HG03135 (cell line): ENCODE results near the gene OR4S1.
"Not testable (repeated sequence)": the region's sequence is repeated elsewhere in the genome, so short reads cannot be mapped to it uniquely, and the experiment has no call there.

Source experiments
- ATAC-seq: cut with Tn5 transposase; IDR thresholded peaks from one replicate; pipeline ENCODE4 v1.9.1; 2021; ENCODE audit warnings: mild to moderate bottlenecking, moderate library complexity; ENCODE audit not compliant: unreplicated experiment

OR4S1 gene

GRCh38 chr11:48305923-48306322 lies at the start of gene OR4S1:
TSS of gene OR4S1 (plus strand) at chr11:48306223. CDS start at chr11:48306223, 0 bp downstream.
- no peak for ATAC-seq

GRCh38 chr11:48261600-48261999 lies 44.4 kb upstream of the OR4S1 start:
- no peak for ATAC-seq

DNA sequence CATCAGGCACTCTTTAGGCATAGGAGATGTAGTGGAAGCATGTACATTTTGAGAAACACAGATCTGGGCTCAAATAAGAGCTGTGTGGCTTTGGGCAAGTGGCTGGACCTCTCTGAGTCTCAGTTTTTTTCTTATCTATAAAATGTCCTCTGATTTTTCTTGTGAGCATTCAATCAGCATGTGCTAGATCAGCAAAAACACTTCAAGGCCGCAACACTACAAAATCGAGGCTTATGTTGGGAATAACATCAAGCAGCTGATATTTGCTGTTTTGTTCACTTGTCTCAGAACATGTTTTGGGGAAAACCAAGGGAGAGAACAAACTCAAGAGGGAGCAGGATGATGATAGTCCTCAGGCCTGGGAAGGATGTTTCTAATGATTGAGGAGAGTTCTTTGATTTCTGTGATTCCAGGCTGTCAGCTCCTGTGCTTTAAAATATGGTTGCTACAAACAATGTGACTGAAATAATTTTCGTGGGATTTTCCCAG lies 42.6 kb upstream of the OR4S1 start, which contains the start of gene OR4X1:
TSS of gene OR4X1 (plus strand) at position 439 of the 489 bp plus-strand sequence. CDS start at position 439, 0 bp downstream.
- ATAC-seq, result no peak

- ATAC-seq, result no peak
Observed at GRCh38 chr11:48270621-48271020, 35.4 kb upstream of the OR4S1 start.

- ATAC-seq, result no peak
Observed at GRCh38 chr11:48272606-48273005, 33.4 kb upstream of the OR4S1 start.

DNA sequence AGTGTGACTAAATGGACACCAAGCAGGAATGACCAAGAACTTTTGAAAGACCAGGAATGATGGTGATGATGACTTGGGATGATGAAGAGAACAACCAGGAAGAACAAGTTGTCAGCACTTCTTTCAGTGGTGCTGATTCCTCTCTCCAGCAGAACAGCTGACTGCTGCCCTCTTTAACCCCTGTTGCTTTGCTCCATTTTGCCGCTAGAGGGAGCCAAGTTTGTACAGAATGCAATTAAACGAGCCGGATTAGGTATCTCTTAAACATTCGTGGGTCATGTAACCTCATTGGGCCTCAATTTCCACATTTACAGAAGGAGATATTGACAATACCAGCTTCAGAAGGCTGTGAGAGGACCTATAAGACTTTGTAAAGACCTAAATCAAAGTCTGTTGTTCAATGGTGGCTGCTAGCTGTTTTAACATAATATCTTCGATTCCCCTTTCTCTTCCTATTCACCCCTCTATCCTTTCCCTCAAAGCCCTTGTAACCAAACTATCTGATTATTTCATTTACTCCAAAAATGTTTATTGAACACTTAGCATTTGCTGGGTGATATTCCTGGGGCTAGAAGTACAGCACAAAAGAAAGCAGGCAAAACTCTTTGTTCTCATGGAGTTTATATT lies 1.9 kb downstream of the OR4S1 start:
- ATAC-seq, result peak; percentile 69

GRCh38 chr11:48313590-48313989 lies 7.6 kb downstream of the OR4S1 start:
- ATAC-seq, result not testable (repeated sequence)

- not testable (repeated sequence) for ATAC-seq
Observed at GRCh38 chr11:48319813-48320212, 13.8 kb downstream of the OR4S1 start.

GRCh38 chr11:48324620-48325019 lies 18.6 kb downstream of the OR4S1 start, which contains the start of gene OR4C3:
TSS of gene OR4C3 (plus strand) at chr11:48324920. CDS start at chr11:48325022, 102 bp downstream.
- ATAC-seq, result not testable (repeated sequence)

- no peak for ATAC-seq
Observed at GRCh38 chr11:48341466-48341865, 35.4 kb downstream of the OR4S1 start.

GRCh38 chr11:48342505-48342904 lies 36.5 kb downstream of the OR4S1 start:
- ATAC-seq, result not testable (repeated sequence)

DNA sequence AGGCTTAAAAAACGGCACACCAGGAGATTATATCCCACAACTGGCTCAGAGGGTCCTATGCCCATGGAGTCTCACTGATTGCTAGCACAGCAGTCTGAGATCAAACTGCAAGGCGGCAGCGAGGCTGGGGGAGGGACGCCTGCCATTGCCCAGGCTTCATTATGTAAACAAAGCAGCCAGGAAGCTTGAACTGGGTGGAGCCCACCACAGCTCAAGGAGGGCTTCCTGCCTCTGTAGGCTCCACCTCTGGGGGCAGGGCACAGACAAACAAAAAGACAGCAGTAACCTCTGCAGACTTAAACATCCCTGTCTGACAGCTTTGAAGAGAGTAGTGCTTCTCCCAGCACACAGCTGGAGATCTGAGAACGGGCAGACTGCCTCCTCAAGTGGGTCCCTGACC lies 40.3 kb downstream of the OR4S1 start:
- ATAC-seq, result not testable (repeated sequence)

- no peak for ATAC-seq
Observed at GRCh38 chr11:48354013-48354412, 48.0 kb downstream of the OR4S1 start.

DNA sequence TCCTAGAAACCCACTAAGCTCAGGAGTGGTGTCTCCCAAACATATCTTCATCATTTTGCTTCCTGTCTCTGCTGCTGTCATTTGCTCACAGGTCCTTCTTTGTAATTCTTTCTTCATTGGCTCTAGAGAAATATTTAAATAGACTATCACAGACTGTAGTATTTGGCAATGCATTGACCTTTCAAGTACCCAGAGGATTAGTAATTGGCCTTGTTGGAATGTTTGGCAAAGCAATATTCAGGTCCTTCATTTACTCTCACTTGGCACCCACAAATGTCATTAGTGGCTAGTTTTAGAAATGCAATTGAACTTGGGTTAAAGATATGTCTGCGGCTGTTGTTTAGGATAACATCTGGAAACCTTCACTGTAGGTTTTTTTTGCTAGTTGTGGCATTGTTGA lies 48.7 kb downstream of the OR4S1 start:
- no peak for ATAC-seq
